HS-27A (cell line): ENCODE results near the gene DEFB113.
"Not testable (repeated sequence)": the region's sequence is repeated elsewhere in the genome, so short reads cannot be mapped to it uniquely, and the experiment has no call there.

Experiments used
- DNase-seq: peaks from one replicate; pipeline ENCODE4 v3.0.0-alpha.2; 2012; ENCODE audit warnings: low read depth, missing footprints

DEFB113 gene

GRCh38 chr6:49969605-49970004 is at the start of gene DEFB113:
TSS of gene DEFB113 (minus strand) at chr6:49969625. CDS start at chr6:49969625, 0 bp downstream.
- no peak for DNase-seq

- DNase-seq: no peak
Measured at GRCh38 chr6:50007819-50008218, 38.4 kb upstream of the DEFB113 start.

GRCh38 chr6:50003139-50003538 is 33.7 kb upstream of the DEFB113 start:
- DNase-seq: no peak

GRCh38 chr6:49995278-49995677 is 25.9 kb upstream of the DEFB113 start:
- DNase-seq: no peak

DNA sequence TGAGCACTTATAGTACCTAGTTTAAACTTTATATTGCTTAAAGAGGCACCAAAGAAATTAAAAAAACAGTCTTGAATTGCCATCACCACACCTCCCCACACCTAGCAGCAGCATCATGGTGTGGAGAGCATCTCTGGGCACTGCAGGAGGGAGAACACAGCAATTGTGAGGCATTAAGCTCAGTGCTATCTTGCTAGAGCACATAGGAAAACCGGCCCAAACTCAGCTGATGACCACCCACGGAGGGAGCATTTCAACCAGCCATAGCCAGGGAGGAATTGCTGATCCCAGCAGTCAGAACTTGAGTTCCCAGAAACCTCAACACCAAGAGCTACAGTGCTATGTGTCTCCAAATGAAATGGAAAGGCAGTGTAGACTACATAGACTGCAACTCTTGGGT is 19.5 kb upstream of the DEFB113 start:
- no peak for DNase-seq

DNA sequence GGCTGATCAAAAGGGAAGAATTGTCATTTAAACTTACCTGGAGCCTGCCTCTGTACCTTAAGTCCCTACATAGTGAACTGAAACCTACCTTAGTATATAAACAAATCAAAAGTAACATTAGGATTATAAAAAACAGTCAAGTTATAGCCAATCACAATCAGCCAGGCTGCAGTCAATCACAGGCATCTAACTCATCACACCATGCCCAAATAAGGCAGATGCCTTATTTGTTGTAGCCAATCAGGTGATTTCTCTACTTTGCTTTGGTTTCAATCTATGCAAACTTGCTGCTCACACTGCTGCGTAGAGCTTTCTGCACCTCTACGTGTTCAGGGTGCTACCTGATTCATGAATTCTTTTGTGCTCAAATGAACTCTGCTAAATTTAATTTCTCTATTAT is 18.3 kb upstream of the DEFB113 start:
- DNase-seq: no peak

GRCh38 chr6:49986551-49986950 is 17.1 kb upstream of the DEFB113 start:
- no peak for DNase-seq

DNA sequence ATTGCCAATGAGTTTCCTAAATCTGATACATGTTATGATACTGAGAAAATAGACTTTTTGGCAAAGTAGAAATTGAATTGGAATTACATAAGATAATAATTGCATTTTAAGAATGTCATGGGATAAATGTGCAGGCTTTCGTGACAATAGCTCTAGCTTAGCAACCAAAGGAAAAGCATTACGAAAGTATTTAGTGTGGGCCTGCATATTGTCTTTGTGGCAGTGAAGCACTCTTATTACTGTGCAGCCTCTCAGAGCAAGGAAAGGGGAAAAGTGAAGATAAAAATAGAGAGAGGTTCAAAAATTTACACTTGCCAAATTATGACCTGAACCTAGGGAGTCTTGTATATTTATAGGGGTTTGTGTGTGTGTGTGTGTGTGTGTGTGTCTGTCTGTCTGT is 12.6 kb upstream of the DEFB113 start:
- no peak for DNase-seq

DNA sequence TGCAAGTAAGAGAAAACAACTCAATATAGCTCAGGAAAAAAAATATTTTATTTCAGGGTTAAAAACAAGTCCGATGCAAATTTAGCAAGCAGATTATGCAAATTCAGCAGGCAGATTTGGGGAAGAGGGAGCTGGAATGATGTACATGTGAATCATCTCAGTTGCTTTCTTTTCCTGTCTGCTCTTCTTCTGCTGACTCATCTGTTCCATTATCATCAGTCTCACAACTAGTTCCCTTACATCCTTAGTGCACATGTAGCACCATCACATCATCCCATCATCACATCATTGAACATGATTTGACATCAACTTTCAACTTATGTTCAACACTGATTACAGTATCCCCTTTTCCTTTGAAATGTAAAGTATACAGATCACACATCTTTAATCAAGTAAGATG is 11.5 kb upstream of the DEFB113 start:
- DNase-seq: no peak

GRCh38 chr6:49979584-49979983 is 10.2 kb upstream of the DEFB113 start:
- DNase-seq: no peak

- DNase-seq: no peak
Measured at GRCh38 chr6:49978332-49979226, 9.2 kb upstream of the DEFB113 start.

- no peak for DNase-seq
Measured at GRCh38 chr6:49966823-49967222, 2.6 kb downstream of the DEFB113 start.

DNA sequence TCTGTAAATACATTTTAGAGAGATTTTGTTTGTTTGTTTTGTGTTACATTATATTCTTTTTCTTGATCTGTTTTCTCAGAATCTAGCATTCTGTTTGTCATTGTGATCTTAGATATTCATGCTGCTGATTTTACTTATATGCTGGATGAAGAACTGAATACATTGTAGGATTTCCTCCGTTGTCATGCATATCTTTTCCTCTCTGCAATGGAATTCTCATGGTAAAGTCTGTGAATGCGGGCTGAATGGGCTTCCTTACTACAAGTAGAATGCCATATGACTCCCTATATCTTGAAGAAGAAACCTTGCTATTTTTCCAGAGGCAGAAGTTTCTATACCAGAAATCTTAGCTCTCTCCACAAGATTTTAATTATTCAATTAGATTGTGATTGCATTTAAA is 3.1 kb downstream of the DEFB113 start:
- DNase-seq: no peak

DNA sequence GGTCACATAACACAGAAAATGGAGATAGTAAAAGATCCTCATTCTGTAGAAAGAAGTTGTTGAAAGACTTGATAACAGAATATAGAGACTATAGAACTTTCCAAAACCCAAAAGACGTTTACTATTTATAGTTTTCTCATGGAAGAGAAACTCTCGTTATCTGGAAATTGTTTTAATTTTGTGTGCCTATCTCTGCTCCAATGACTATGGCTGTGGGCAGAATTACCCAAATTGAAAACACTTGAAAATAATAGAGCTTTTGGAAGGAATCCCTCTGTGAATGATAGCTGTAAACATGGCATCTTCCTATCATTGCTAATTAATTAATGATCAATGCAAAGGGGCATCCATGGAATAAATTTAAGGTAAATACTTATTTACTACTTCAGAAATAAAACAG is 5.4 kb downstream of the DEFB113 start, which contains the start of gene DEFB114:
DEFB114 (minus strand) TSS at position 101 of the 400 bp plus-strand sequence; CDS start at position 42, 59 bp downstream.
- DNase-seq: no peak

DNA sequence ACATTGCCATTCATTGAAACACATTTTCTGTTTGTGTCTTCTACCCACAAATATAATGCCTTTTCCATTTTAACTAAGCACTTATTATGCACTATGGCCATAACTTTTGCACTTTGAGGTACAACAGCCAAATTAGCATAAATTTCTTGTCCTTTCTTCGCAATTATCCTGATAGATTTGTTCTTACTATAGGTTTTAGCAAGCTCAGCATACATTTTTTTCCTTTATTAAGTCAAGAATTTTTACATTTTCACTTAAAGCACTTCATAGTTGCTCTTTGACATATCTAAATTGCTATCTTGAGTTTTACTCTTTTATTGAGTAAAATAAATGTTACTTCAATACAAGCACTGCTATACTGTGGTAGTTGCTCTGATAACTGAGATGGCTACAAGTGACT is 11.2 kb downstream of the DEFB113 start:
- no peak for DNase-seq

DNA sequence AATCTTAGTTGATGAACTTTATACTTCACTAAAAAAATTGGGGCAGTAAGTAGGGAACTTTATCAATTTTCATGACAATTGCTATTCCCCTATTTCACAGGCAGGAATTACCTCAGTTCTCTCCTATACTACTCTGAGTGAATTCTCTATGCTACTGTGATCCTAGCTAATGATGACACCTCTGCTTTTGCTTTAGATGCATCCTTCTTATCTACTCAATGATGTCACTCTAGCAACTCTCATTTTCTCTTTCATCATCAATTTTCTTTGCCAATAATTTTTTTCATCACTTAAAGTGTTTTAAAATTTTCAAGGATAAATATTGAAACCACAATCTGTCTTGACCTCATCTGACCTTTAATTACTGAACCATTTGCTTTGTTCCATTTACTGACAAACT is 13.6 kb downstream of the DEFB113 start:
- DNase-seq: no peak

DNA sequence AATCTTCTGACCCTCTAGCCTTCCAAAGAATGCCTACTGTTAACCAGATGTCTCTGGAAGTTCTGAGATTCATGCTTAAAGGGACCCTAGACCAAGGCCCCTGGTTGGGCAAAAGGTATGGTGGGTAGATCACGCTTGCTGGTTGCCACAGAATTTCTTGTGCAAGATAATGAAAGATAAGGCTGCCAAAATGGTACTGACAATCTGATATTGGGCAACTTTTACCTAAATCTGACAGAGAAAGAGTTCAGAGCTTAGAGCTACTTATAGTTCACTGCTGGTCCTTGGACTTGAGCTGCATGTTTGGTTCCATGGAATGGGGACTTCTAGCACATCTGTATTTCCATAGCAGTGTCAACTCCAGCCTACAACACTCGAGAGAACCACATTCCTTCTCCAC is 17.5 kb downstream of the DEFB113 start:
- DNase-seq: no peak

- DNase-seq: no peak
Measured at GRCh38 chr6:49950415-49950751, 19.0 kb downstream of the DEFB113 start.

- DNase-seq: no peak
Measured at GRCh38 chr6:49949062-49949461, 20.4 kb downstream of the DEFB113 start.

DNA sequence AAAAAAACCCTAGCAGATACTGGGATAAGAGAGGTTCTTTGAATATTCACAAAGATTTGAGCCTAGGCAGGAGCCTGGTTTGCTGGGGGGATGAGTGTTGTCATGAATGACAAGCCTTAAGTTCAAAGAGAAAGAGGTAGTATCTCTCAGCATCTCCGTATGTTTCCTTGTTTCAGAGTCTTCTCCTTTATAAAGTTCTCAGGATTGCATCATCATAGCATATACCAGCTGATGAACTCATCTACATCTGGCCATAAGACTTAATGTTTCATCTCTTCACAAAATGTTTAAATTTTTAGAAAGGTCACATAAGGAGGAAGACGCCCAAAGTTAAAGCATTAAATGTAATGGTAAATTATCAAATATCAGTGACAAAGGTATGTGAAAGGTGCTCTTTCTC is 22.6 kb downstream of the DEFB113 start:
- no peak for DNase-seq

GRCh38 chr6:49944068-49944467 is 25.4 kb downstream of the DEFB113 start:
- DNase-seq: not testable (repeated sequence)

GRCh38 chr6:49939993-49940498 is 29.4 kb downstream of the DEFB113 start:
- no peak for DNase-seq

DNA sequence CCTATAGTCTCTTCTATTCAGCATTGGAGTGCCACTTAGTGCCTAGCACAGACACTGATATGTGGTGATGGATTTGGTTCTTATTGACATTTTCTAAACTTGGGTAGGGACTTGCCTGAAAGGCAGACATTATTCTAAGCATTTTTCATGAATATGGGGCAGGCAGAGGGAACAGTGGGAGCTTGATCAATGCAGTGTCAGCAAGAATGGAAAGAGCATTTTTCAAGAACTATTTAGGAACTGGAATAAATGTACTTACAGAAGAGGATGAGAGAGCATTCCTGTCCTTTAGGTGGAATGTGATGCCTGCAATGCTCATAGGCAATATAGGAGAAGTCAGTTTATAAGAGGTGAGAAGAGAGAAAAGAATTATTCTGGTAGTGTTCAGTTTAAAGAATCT is 31.6 kb downstream of the DEFB113 start:
- no peak for DNase-seq

DNA sequence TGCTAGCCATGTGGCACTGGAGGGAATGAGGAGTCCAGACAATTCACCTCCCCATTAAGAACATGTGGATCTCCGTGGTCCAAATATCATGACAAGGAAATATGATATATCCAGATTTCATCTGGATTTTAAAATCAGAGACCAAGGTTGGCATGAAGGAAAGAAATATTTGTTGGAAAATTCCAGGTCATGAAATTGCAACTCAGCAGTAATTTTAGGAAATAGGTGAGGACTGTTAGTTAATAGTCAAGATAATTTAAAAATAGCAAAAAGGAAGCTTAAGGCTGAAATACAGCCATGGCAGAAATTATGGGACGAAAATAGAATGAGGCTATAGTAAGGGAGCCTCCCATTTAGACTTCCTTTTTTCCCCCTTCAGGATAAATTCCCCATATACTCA is 32.4 kb downstream of the DEFB113 start:
- DNase-seq: no peak
